KBM-7 (cell line): ENCODE data around the gene F2RL1.
"Not testable (repeated sequence)": the region's sequence is repeated elsewhere in the genome, so short reads cannot be mapped to it uniquely, and the experiment has no call there.

ENCODE experiments used
- DNase-seq: peaks from one replicate; pipeline ENCODE4 v3.0.0-alpha.2; 2015
- in situ Hi-C: fragments of 300-500 bp; cut with MboI; formaldehyde crosslinking; loops from 2 replicates; pipeline ENCODE4 v1.14.3; 2020; ENCODE audit warnings: low sequenced_read_pairs, low pct_unique_long_range_greater_than_20kb, mixed read lengths

F2RL1 gene, protein sequence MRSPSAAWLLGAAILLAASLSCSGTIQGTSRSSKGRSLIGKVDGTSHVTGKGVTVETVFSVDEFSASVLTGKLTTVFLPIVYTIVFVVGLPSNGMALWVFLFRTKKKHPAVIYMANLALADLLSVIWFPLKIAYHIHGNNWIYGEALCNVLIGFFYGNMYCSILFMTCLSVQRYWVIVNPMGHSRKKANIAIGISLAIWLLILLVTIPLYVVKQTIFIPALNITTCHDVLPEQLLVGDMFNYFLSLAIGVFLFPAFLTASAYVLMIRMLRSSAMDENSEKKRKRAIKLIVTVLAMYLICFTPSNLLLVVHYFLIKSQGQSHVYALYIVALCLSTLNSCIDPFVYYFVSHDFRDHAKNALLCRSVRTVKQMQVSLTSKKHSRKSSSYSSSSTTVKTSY

DNA sequence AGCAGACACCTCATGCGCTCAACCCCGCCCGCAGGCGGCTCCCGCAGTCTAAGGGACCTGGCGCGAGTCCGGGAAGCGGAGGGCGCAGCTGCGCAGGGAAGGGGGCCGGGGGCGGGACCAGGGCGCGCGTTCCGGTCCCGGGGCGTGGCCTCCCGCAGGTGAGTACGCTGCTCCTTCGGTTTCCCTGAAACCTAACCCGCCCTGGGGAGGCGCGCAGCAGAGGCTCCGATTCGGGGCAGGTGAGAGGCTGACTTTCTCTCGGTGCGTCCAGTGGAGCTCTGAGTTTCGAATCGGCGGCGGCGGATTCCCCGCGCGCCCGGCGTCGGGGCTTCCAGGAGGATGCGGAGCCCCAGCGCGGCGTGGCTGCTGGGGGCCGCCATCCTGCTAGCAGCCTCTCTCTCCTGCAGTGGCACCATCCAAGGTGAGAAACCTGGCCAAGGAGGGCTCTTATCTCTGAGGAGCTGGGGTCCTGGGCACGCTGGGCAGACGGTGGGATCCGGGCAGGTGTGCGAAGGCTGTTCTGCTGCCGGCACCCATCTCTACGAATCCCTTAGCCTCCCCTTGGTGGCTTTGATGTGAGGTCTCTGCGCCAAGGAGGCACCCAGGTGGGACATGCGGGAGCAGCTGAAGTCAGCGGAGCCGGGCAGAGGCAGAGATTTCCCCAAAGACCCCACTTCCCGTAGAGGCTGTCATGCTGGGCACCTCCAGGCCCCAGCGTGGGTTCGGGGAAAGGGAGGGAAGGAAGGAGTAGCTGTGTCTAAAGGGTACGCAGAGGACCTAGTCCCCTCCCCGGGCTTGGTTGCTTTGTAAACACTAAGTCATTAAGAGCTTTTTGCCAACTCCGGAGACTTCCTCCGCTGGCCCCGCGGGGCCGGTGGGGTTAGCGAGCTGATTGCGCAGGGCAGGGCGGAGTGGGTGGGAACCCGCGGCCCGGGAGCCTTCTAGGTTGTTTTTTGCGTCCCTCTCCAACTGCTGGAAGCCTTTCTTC, at the start of gene F2RL1:
TSS of gene F2RL1 (plus strand) at position 187 of the 988 bp plus-strand sequence. CDS start at position 340, 153 bp downstream.
- peak; percentile 75 for DNase-seq
- in situ Hi-C loops = no loop called here

DNA sequence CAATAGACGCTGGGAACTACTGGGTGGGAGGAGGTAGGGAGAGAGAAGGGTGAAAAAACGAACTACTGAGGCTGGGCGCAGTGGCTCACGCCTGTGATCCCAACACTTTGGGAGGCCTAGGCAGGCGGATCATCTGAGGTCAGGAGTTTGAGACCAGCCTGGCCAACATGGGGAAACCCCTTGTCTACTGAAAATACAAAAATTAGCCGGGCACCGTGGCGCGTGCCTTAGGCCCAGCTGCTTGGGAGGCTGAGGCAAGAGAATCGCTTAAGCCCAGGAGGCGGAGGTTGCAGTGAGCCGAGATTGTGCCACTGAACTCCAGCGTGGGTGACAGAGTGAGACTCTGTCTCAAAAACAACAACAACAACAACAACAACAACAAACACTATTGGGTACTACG, 47.8 kb upstream of the F2RL1 start:
- DNase-seq, in situ Hi-C loops: not testable (repeated sequence)

DNA sequence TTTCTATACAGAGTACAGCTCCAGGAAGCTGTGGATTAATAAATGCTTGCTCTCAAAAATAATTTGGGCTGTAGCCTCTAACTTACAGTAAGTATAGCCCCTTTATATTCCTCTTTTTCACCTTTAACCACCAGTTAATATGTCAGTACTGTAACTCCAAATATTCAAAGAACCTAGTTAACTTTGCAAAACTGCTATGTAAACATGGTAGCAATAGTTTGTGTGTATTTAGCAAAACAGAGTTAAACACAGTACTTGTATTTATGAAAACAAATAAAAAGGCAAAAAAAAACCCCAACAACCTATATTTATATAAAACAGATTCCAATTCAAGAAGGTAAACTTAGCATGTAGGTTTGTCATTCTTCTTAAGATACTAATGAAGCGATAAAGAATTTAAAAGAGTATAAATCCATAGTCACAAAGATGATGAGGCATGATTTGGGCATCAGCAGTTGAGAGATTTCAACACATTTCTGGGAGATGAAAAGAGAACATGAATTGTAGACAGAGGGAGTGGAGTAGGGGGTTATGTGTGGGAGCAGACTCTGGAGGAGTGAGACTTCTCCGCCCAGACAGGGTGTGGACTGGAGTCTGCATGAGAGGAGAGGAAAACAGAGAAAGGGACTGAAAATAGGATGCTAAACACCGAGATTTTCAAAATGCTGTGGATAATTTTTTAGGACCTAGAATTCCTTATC, 47.0 kb upstream of the F2RL1 start:
- DNase-seq = no peak
- in situ Hi-C loops = no loop called here

DNA sequence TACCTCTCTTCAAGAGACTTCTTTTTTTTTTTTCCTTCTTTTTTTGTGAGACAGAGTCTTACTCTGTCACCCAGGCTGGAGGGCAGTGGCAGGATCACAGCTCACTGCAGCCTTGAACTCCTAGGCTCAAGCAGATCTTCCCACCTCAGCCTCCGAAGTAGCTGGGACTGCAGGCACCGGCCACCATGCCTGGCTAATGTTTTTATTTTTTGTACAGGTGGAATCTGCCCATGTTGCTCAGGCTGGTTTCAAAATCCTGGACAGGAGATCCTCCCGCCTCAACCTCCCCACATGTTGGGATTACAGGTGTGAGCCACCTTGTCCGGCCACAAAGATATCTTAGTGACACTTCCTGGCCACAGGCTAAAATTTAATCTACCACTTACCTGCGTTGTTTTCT, 42.9 kb upstream of the F2RL1 start:
- DNase-seq = no peak
- in situ Hi-C loops = no loop called here

DNA sequence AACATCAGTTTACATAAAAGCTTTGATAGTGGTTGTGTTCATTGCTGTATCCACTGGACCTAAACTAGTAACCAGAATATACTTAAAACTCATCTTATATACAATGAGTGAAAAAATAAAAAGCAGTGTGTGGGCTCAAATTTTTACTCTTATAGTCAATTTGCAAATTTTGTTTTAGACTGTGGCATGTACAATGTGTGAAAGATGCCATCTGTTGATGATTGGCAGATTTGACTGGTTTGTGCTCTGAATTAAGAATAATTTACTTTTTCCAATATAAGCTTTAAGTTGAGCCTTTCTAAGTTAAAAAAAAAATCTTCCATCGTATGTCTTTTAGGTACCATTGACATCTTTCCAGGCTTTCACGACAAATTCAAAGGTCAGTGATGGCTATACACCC, 42.4 kb upstream of the F2RL1 start:
- in situ Hi-C loops = no loop called here
- DNase-seq = no peak

DNA sequence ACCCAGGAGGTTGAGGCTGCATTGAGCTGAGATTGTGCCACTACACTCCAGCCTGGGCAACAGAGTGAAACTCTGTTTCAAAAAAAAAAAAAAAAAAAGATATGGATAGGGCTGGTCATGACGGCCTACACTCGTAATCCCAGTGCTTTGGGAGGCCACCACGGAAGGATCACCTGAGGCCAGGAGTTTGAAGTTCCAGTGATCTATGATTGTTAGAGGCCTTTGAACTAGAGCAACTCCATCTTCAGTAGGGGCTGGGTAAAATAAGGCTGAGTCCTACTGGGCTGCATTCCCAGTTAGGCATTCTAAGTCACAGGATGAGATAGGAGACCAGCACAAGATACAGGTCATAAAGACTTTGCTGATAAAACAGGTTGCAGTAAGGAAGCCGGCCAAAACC, 38.2 kb upstream of the F2RL1 start:
- DNase-seq, in situ Hi-C loops: not testable (repeated sequence)

DNA sequence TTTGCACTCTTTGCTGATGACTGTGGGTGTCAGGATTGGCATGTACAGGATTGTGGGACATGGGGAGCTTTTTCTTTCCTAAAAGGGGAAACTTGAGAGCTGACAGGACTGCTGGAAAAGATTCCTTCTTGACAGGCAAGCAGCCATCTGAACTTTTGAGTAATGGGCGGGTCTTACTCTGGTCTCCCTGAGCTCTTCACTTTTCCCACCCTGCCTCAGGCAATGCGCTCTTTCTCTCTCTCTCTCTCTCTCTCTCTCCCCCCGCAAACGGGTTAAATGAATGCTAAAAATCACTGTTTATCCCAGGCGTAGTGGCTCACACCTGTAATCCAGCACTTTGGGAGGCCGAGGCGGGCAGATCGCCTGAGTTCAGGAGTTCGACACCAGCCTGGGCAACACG, 37.1 kb upstream of the F2RL1 start:
- in situ Hi-C loops = no loop called here
- DNase-seq = no peak

DNA sequence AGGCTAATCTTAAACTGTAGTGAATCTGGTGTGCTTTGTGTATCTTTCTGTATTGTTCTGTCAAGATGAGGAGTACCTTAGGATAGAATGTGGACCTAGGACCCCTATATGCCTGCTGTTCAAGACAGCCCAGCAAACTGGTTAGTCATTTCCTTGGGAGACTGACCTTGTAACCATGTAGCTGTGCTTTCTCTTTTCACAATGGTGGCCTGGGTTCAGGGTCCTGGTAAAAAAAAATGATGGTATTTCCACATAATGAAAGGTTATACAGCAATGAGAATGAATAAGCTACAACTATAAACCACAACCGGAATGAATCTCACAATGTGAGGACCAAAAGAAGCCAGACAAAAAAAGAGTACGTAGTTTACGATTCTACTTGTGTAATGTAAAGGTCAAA, 36.4 kb upstream of the F2RL1 start:
- DNase-seq = no peak
- in situ Hi-C loops = no loop called here

DNA sequence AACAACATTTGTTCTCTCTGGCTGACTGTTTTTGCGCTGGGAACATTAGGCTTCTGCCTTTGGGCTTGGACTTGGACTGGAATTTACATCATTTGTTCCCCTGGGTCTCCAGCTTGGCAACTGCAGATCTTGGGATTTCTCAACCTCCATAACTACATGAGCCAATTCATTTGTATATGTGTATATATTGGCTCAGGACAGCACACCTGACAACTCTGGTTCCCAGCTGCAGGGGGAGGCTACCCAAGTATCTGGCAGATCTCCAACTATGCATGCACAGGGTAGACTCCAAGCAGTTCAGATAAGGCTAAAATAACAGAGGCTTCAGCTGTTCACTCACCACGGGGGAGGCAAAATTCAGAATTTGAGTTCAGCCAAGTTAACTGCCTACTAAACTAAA, 31.6 kb upstream of the F2RL1 start:
- DNase-seq = no peak
- in situ Hi-C loops = no loop called here

DNA sequence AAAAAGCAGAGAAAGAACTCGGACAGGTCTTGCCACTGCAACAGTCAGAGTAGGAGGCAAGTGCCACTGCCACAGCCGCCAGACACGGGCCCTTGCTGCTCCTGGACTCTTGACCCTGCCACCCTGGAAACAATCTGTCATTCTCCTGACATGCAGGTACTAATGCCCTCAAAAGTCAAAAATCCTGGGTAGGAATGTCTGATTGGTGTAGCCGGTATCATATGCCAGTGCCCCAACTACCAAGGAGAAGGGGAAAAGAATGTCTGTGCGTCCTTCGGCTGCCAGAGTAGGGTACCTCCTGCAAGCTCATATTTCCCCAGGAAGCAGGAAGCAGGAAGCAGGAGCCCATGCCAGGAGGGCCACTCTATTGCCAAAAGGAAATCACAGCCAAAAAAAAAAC, 30.5 kb upstream of the F2RL1 start:
- no peak for DNase-seq
- in situ Hi-C loops = no loop called here

DNA sequence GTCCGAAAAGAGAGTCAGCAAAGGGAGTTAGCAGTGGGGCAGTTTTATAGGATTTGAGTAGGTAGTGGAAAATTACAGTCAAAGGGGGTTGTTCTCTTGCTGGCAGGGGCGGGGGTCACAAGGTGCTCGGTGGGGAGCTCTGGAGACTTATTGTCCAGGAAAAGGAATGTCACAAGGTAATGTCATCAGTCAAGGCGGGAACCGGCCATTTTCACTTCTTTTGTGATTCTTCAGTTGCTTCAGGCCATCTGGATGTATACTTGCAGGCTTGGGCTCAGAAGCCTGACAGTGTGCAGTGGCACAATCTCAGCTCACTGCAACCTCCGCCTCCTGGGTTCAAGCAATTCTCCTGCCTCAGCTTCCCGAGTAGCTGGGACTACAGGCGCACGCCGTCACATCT, 29.6 kb upstream of the F2RL1 start:
- in situ Hi-C loops, DNase-seq: not testable (repeated sequence)

DNA sequence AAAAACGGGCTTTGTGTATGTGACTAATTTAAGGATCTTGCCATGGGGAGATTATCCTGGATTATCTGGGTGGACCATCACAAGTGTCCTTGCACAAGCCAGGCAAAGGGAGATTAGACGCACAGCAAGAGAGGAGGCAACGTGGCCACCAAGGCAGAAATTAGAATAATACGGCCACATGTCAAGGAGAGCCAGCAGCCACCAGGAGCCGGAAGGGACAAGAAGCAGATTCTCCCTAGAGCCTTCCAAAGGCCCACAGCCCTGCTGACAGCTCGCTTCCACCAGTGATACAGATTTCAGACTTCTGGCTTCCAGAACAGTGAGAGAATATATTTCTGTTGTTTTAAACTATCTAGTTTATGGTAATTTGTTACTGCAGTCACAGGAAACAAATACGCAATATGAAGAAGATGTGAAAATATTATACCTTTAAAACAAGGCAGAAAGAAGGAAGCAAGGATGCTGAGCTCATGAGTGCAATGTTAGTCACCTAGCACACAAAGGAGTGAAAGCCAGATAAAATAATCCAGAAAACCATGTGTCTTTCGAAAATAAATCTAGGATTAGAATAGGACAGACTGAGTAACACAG, 28.7 kb upstream of the F2RL1 start:
- no peak for DNase-seq
- in situ Hi-C loops = no loop called here

DNA sequence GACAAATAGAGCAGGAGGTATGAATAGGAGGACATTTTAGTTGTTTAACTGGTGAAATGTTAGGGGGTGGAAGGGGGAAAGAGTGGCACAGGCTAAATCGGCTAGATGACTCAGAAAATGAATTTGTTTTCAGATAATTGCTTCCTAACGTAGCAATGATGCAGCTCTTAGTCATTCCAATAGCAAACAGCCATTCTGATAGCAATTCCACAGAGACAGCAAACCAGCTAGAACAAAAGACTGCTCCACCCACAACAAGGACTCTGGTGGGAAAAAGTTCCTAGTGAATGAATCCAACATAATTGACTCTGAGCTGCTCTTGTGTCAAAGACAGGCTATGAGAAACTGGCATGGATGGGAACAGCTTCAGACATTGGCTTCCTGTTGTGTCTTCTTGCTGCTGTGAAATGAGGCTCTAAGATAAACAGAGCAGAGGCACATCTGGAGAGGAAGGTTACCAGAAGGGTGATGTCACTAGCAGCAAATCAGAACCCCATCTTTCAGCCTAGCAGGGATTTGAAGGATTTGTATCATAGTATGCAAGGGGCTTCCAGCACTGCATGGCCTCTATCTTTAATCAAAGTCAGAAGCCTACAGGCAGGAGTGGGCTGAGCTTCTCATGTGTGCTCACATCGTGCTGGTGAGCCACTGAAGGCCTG, 28.1 kb upstream of the F2RL1 start:
- DNase-seq = no peak
- in situ Hi-C loops = no loop called here

DNA sequence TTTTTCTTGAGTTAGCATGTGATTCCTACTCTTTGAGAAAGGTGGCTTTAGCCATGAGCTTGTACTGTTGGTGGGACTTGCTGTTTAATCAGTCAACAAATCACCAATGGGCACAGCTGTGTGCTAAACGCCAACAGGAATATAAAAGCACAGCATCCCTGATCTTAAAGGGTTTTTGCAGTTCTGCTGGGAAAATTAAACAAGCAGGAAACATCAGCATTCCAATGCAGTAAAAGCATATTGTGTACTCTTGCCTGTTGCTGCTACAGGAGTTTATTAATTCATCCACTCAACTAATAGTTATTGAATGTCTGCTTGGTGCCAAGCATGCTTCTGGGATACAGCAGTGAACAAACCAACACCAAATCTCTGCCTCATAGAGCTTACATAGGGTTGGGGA, 27.4 kb upstream of the F2RL1 start:
- in situ Hi-C loops = no loop called here
- no peak for DNase-seq

DNA sequence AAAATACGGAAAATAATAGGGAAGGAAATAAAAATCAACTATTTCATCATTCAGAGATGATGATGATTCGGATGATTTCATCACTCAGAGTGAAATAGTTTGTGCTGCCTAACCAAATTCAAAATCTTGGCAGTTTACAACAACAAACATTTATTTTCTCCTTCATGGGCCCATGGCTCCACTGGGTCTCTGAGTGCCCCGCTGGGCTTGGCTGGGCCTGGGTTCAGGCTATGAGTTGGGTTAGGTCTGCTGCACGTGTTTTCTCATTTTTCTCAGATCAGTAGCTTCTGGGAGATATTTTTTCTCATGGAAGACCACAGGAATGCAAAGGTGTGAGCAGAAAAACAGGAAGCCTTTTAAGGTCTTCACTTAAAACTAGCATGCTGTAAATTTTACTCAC, 24.0 kb upstream of the F2RL1 start:
- in situ Hi-C loops = no loop called here
- DNase-seq = no peak

DNA sequence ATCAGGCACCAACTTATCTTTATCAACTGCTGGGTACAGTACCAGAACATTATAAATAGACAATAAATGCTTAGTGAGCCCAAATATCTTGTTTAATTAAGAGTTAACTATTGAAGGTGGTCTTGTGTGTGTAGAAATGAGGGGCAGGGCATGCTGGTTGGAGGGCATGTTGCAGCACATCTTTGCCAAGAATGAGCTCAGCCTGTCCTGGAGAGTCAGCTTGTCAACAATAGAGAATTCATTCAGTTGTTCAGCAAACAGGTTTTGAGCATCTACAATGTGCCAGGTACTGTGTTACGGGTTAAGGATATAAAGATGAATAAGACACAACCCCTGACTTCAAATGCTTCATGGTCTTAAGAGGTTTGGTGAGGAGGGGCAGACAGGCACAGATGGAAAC, 19.2 kb upstream of the F2RL1 start:
- in situ Hi-C loops = no loop called here

DNA sequence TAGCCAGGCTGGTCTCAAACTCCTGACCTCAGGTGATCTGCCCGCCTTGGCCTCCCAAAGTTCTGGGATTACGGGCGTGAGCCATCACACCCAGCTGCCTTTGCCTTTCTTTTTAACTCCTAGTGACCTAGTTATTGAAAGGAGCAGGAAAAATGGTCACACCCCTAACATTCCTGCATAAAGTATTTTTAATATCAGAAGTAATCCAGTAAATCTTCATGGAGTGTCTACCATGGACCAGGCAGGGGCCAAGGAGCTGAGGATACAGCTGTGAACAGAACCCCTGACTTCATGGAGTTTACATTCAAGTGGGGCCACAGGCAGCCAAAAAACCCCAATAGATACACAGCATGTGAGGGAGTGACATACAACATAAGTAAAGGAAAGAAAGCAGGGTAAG, 18.3 kb upstream of the F2RL1 start:
- DNase-seq = no peak
- in situ Hi-C loops = no loop called here

More for the DNA sequence above, 19.2 kb upstream of the F2RL1 start:
- DNase-seq = no peak

DNA sequence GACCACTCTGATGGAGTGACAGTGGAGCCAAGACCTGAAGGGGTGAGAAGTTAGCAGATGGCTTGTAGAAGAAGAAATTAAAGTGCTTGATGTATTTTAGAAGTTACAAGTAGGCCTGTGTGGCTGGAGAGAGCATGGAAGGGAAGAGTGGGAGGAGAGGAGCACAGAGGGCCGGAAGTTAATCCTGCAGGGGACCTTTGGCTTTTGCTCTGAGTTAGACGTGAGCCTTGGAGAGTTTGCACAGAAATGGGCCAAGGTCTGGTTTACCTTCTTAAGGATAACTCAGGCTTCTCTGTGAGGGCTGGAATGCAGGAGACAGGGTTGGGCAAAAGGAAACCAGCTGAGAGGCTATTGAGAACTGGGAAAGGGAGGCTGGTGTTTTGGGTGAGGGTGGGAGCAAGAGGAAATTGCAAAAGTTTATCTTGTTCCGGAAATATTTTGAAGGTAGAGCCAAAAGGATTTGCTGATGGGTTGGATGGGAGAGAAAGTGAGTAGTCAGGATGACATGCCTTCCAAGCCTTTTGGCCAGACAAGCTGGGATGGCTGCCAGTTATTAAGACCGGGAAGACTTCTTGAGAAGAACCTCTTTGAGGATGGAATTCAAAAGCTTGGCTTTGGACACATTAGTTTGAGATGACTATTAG, 17.5 kb upstream of the F2RL1 start:
- in situ Hi-C loops = no loop called here

More for the DNA sequence above, 17.5 kb upstream of the F2RL1 start:
- DNase-seq = no peak
